WTC11 (cell line): ENCODE results near the gene COL18A1. TPM values are rescaled to one million over a fixed set of nuclear protein-coding genes. Genes with fewer than 3 reads are reported as not detected.

Experiments
- ATAC-seq: fragments of 200-7000 bp; cut with Tn5 transposase; 2 replicates; pipeline ENCODE4 v1.10.0; 2021; ENCODE audit warnings: mild to moderate bottlenecking, moderate library complexity
- CTCF ChIA-PET: fragments of 300-600 bp; sonication (Branson Sonifier 250); formaldehyde crosslinking; loops from one replicate; lab custom pipeline; 2021; ENCODE audit warnings: antibody characterized with exemption; lab: Charles Lee
- POLR2A ChIA-PET: fragments of 350-600 bp; sonication (Branson Sonifier 250); formaldehyde crosslinking; loops from one replicate; lab custom pipeline; 2021; ENCODE audit warnings: antibody characterized with exemption; lab: Charles Lee
- DNase-seq: peaks from one replicate; pipeline ENCODE4 v3.0.0; 2021; ENCODE audit warnings: low spot score
- H3K27ac Mint-ChIP-seq: 2 replicates; pipeline ENCODE4 v1.8.0; 2021; ENCODE audit warnings: mixed read lengths
- H3K27me3 Mint-ChIP-seq: 2 replicates; pipeline ENCODE4 v1.8.0; 2021; ENCODE audit warnings: low read depth, mild to moderate bottlenecking, moderate library complexity, mixed read lengths
- H3K36me3 Mint-ChIP-seq: 2 replicates; pipeline ENCODE4 v1.8.0; 2021; ENCODE audit warnings: mixed read lengths
- H3K4me1 Mint-ChIP-seq: 2 replicates; pipeline ENCODE4 v1.8.0; 2022; ENCODE audit warnings: mixed read lengths
- H3K4me3 Mint-ChIP-seq: 2 replicates; pipeline ENCODE4 v1.8.0; 2021; ENCODE audit warnings: mild to moderate bottlenecking, moderate library complexity, mixed read lengths
- H3K9me3 Mint-ChIP-seq: 2 replicates; pipeline ENCODE4 v1.8.0; 2021; ENCODE audit warnings: mixed read lengths
- ARID4B ChIP-seq: sonication (generic); formaldehyde crosslinking; IDR thresholded peaks from 2 replicates; pipeline ENCODE4 v1.8.0; 2023; ENCODE audit warnings: missing genetic modification reagents, mild to moderate bottlenecking, borderline replicate concordance
- CREB1 ChIP-seq: sonication (generic); formaldehyde crosslinking; IDR thresholded peaks from 2 replicates; pipeline ENCODE4 v1.8.0; 2023; ENCODE audit warnings: mild to moderate bottlenecking, missing genetic modification reagents
- E2F5 ChIP-seq: sonication (generic); formaldehyde crosslinking; IDR thresholded peaks from 2 replicates; pipeline ENCODE4 v1.8.1; 2022; ENCODE audit warnings: mild to moderate bottlenecking, moderate library complexity, missing genetic modification reagents
- FOXP1 ChIP-seq: sonication (generic); formaldehyde crosslinking; IDR thresholded peaks from 2 replicates; pipeline ENCODE4 v1.8.0; 2022; ENCODE audit warnings: missing genetic modification reagents, mild to moderate bottlenecking, moderate library complexity, borderline replicate concordance
- HMGXB4 ChIP-seq: sonication (generic); formaldehyde crosslinking; IDR thresholded peaks from 2 replicates; pipeline ENCODE4 v1.8.1; 2023; ENCODE audit warnings: mild to moderate bottlenecking, moderate library complexity, missing genetic modification reagents
- IRF1 ChIP-seq: sonication (generic); formaldehyde crosslinking; IDR thresholded peaks from 2 replicates; pipeline ENCODE4 v1.8.0; 2023; ENCODE audit warnings: missing genetic modification reagents
- OVOL2 ChIP-seq: fragments of 250-450 bp; sonication (Bioruptor Pico); IDR thresholded peaks from 2 replicates; pipeline ENCODE4 v1.9.0; 2021; ENCODE audit warnings: mild to moderate bottlenecking, borderline replicate concordance
- PREB ChIP-seq: sonication (generic); formaldehyde crosslinking; IDR thresholded peaks from 2 replicates; pipeline ENCODE4 v1.8.1; 2022; ENCODE audit warnings: mild to moderate bottlenecking, missing genetic modification reagents, moderate library complexity, borderline replicate concordance
- PRRX2 ChIP-seq: fragments of 250-450 bp; sonication (Bioruptor Pico); IDR thresholded peaks from 2 replicates; pipeline ENCODE4 v1.8.0; 2021; ENCODE audit warnings: mild to moderate bottlenecking
- SMAD4 ChIP-seq: sonication (generic); formaldehyde crosslinking; IDR thresholded peaks from 2 replicates; pipeline ENCODE4 v1.8.0; 2022; ENCODE audit warnings: mild to moderate bottlenecking, missing genetic modification reagents
- ZBTB43 ChIP-seq: sonication (generic); formaldehyde crosslinking; IDR thresholded peaks from 2 replicates; pipeline ENCODE4 v1.8.1; 2023; ENCODE audit warnings: mild to moderate bottlenecking, missing genetic modification reagents
- ZNF121 ChIP-seq: sonication (generic); formaldehyde crosslinking; IDR thresholded peaks from 2 replicates; pipeline ENCODE4 v1.8.0; 2023; ENCODE audit warnings: missing genetic modification reagents
- ZNF138 ChIP-seq: sonication (generic); formaldehyde crosslinking; conservative IDR thresholded peaks from 2 replicates; pipeline ENCODE4 v1.8.1; 2022; ENCODE audit warnings: mild to moderate bottlenecking, moderate library complexity, missing genetic modification reagents
- total RNA-seq: library from RNA; stranded (reverse); gene quantifications from 3 replicates; pipeline ENCODE4 v1.2.3, GENCODE V29; 2021
- TF ChIP-seq, protein P1 (sequence below): fragments of 250-450 bp; sonication (Bioruptor Pico); IDR thresholded peaks from 2 replicates; pipeline ENCODE4 v2.1.2; 2022; ENCODE audit warnings: mild to moderate bottlenecking, moderate library complexity

Gene COL18A1
- total RNA-seq, 1 experiment from 2014 or later: 231 TPM

DNA sequence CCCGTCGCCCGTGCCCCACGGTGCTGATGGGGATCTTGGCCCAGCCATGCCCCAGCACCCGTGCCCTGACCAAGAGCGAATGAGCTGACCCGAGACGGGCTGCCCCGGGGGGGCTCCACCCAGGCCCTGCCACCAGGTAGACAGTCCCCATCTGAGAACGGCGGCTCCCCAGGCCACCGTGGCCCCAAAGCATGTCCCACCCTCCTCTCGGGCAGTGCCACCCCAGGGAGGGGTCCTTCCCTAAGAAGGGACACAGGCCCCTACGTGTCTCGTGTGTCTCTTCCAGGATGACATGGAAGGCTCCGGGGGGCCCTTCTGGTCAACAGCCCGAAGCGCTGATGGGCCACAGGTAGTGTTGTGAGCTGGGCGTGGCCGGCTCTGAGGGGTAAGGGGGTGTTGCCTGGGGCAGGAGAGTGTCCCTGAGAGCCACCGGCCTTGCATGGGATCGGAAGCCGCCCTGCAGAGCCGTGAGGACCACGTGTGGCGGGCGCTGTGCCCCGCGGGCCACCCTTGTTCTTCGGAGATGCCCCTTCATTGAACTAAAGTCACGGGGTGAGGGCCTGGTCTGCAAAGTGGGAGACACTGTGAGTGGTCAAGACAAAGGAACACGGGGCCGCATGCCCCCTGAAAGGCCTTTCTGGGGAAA lies 82.3 kb downstream of the COL18A1 start (continued):
- TF ChIP-seq IRF1 (no peak), CREB1 (CRISPR knock-in tag) (no peak), ZNF121 (CRISPR knock-in tag) (no peak), SMAD4 (CRISPR knock-in tag) (no peak)

- ChIA-PET POLR2A (no interaction called here), CTCF (interaction anchor here (1.0 kb wide), 2 partner anchors 10 to 79 kb away, joined by 3 read pairs; no protein-coding TSS in a partner anchor)
- Mint-ChIP-seq H3K36me3 (peaks cover 20% of the 10 kb centered on the region), H3K9me3 (peaks cover 7% of the 10 kb centered on the region), H3K27me3 (no peaks in the 10 kb centered on the region), H3K4me1 (peaks cover 22% of the 10 kb centered on the region), H3K27ac (peak overlapping the region; percentile 53), H3K4me3 (no peak overlapping the region)
- no peak for ATAC-seq
- TF ChIP-seq E2F5 (CRISPR knock-in tag) (no peak), PRRX2 (CRISPR knock-in tag) (no peak), PREB (no peak), ZNF138 (CRISPR knock-in tag) (no peak), ARID4B (CRISPR knock-in tag) (no peak), FOXP1 (CRISPR knock-in tag) (no peak), ZBTB43 (no peak), ZNF121 (CRISPR knock-in tag) (no peak), OVOL2 (CRISPR knock-in tag) (no peak), HMGXB4 (CRISPR knock-in tag) (no peak)
- TF ChIP-seq, protein P1, sequence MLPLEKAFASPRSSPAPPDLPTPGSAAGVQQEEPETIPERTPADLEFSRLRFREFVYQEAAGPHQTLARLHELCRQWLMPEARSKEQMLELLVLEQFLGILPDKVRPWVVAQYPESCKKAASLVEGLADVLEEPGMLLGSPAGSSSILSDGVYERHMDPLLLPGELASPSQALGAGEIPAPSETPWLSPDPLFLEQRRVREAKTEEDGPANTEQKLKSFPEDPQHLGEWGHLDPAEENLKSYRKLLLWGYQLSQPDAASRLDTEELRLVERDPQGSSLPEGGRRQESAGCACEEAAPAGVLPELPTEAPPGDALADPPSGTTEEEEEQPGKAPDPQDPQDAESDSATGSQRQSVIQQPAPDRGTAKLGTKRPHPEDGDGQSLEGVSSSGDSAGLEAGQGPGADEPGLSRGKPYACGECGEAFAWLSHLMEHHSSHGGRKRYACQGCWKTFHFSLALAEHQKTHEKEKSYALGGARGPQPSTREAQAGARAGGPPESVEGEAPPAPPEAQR (CRISPR knock-in tag): no peak
- DNase-seq: no peak
Observed at GRCh38 chr21:45487891-45488600, 83.1 kb downstream of the COL18A1 start.
